Nephron progenitor cell (in vitro differentiated cells): Measurements from ENCODE around the gene PCDHGB5.

Source experiments
- DNase-seq: peaks from one replicate; pipeline ENCODE4 v3.0.0; 2021
- H3K27ac Mint-ChIP-seq: 2 replicates; pipeline ENCODE4 v1.8.0; 2021; ENCODE audit warnings: mild to moderate bottlenecking, moderate library complexity, mixed read lengths
- H3K27me3 Mint-ChIP-seq: 2 replicates; pipeline ENCODE4 v1.8.0; 2021; ENCODE audit warnings: mild to moderate bottlenecking, low read depth, mixed read lengths; ENCODE audit not compliant: poor library complexity
- H3K36me3 Mint-ChIP-seq: 2 replicates; pipeline ENCODE4 v1.8.0; 2021; ENCODE audit warnings: low read depth, mixed read lengths
- H3K4me1 Mint-ChIP-seq: 2 replicates; pipeline ENCODE4 v1.8.0; 2021; ENCODE audit warnings: mixed read lengths
- H3K4me3 Mint-ChIP-seq: 2 replicates; pipeline ENCODE4 v1.8.0; 2021; ENCODE audit warnings: mild to moderate bottlenecking, moderate library complexity, mixed read lengths
- H3K9me3 Mint-ChIP-seq: 2 replicates; pipeline ENCODE4 v1.8.0; 2021; ENCODE audit warnings: mild to moderate bottlenecking, moderate library complexity, mixed read lengths
- CTCF ChIP-seq: fragments of 200-600 bp; sonication (generic); IDR thresholded peaks from 2 replicates; pipeline ENCODE4 v1.5.0; 2021; ENCODE audit warnings: antibody characterized with exemption

PCDHGB5 gene

GRCh38 chr5:141356950-141357349, 40.8 kb upstream of the PCDHGB5 start:
- H3K27me3 Mint-ChIP-seq, result no peaks in the 10 kb centered on the region
- TF ChIP-seq CTCF, result no peak
- H3K27ac Mint-ChIP-seq, result no peak overlapping the region
- no peaks in the 10 kb centered on the region for H3K4me1 Mint-ChIP-seq
- H3K9me3 Mint-ChIP-seq, result peaks cover 92% of the 10 kb centered on the region
- H3K4me3 Mint-ChIP-seq, result no peak overlapping the region
- DNase-seq, result no peak
- peaks cover 55% of the 10 kb centered on the region for H3K36me3 Mint-ChIP-seq

- peaks cover 57% of the 10 kb centered on the region for H3K36me3 Mint-ChIP-seq
- peak; percentile 15 for TF ChIP-seq CTCF
Measured at GRCh38 chr5:141359790-141360426, 37.8 kb upstream of the PCDHGB5 start, which contains the start of gene PCDHGB2. TSS of gene PCDHGB2 (plus strand) at chr5:141359994. CDS start at chr5:141360136, 142 bp downstream.

GRCh38 chr5:141360685-141361084, 37.1 kb upstream of the PCDHGB5 start:
- Mint-ChIP-seq H3K9me3 (peaks cover 92% of the 10 kb centered on the region), H3K27ac (peak overlapping the region; percentile 36), H3K36me3 (peaks cover 60% of the 10 kb centered on the region), H3K27me3 (no peaks in the 10 kb centered on the region), H3K4me3 (no peak overlapping the region), H3K4me1 (no peaks in the 10 kb centered on the region)
- DNase-seq, result no peak
- TF ChIP-seq CTCF, result no peak

More at GRCh38 chr5:141359790-141360426, 37.8 kb upstream of the PCDHGB5 start, which contains the start of gene PCDHGB2:
- Mint-ChIP-seq H3K27ac (peak within 1 kb of the TSS; percentile 36), H3K9me3 (peaks cover 92% of the 10 kb centered on the region), H3K4me3 (peak within 1 kb of the TSS; percentile 28), H3K27me3 (no peaks in the 10 kb centered on the region), H3K4me1 (no peaks in the 10 kb centered on the region)
- no peak for DNase-seq

- H3K27ac Mint-ChIP-seq, result no peak overlapping the region
- H3K4me3 Mint-ChIP-seq, result no peak overlapping the region
- H3K4me1 Mint-ChIP-seq, result no peaks in the 10 kb centered on the region
- peaks cover 50% of the 10 kb centered on the region for H3K36me3 Mint-ChIP-seq
- no peak for TF ChIP-seq CTCF
- no peak for DNase-seq
- no peaks in the 10 kb centered on the region for H3K27me3 Mint-ChIP-seq
- H3K9me3 Mint-ChIP-seq, result peaks cover 93% of the 10 kb centered on the region
Measured at GRCh38 chr5:141362719-141363118, 35.0 kb upstream of the PCDHGB5 start.

- DNase-seq, result no peak
- Mint-ChIP-seq H3K27ac (no peak within 1 kb of the TSS), H3K36me3 (peaks cover 46% of the 10 kb centered on the region), H3K4me3 (no peak within 1 kb of the TSS), H3K4me1 (no peaks in the 10 kb centered on the region), H3K27me3 (no peaks in the 10 kb centered on the region), H3K9me3 (peaks cover 93% of the 10 kb centered on the region)
- TF ChIP-seq CTCF, result no peak
Measured at GRCh38 chr5:141363952-141364660, 33.6 kb upstream of the PCDHGB5 start, which contains the start of gene PCDHGA5. TSS of gene PCDHGA5 (plus strand) at chr5:141364162. CDS start at chr5:141364331, 169 bp downstream.
